DOHH2 (cell line): ENCODE measurements around the gene CAMKMT.

ENCODE experiments used
- H3F3A ChIP-seq: fragments of 200-600 bp; sonication (generic), shearing (Covaris generic); 2 replicates; pipeline ENCODE4 v1.6.0; 2016; ENCODE audit warnings: antibody characterized with exemption, mild to moderate bottlenecking; ENCODE audit not compliant: control insufficient read depth, insufficient read depth
- H3K27ac ChIP-seq: fragments of 200-600 bp; sonication (generic); 2 replicates; pipeline ENCODE4 v1.5.1; 2014; ENCODE audit warnings: low read depth, mild to moderate bottlenecking, low read length, moderate library complexity
- H3K27me3 ChIP-seq: fragments of 200-600 bp; sonication (generic); 2 replicates; pipeline ENCODE4 v1.6.1; 2014; ENCODE audit warnings: mild to moderate bottlenecking, low read length, mixed read lengths; ENCODE audit not compliant: control insufficient read depth
- H3K36me3 ChIP-seq: fragments of 200-600 bp; sonication (generic); 2 replicates; pipeline ENCODE4 v1.6.1; 2014; ENCODE audit warnings: mild to moderate bottlenecking, low read length, moderate library complexity, mixed read lengths; ENCODE audit not compliant: control insufficient read depth
- H3K4me1 ChIP-seq: fragments of 200-600 bp; sonication (generic); 2 replicates; pipeline ENCODE4 v1.6.1; 2014; ENCODE audit warnings: mild to moderate bottlenecking, low read length, mixed read lengths; ENCODE audit not compliant: control insufficient read depth
- H3K4me2 ChIP-seq: fragments of 200-600 bp; sonication (generic); 2 replicates; pipeline ENCODE4 v1.6.0; 2014; ENCODE audit warnings: mild to moderate bottlenecking, low read length, moderate library complexity
- H3K4me3 ChIP-seq: fragments of 200-600 bp; sonication (generic); 2 replicates; pipeline ENCODE4 v1.5.1; 2014; ENCODE audit warnings: mild to moderate bottlenecking, low read length, mixed read lengths
- H3K79me2 ChIP-seq: fragments of 200-600 bp; sonication (generic); 2 replicates; pipeline ENCODE4 v1.6.1; 2014; ENCODE audit warnings: mild to moderate bottlenecking, low read length, mixed read lengths; ENCODE audit not compliant: control insufficient read depth
- H3K9me2 ChIP-seq: fragments of 200-600 bp; sonication (generic); replicated peaks from 2 replicates; pipeline ENCODE4 v1.6.1; 2014; ENCODE audit warnings: mild to moderate bottlenecking, low read length, mixed read lengths; ENCODE audit not compliant: control insufficient read depth
- H3K9me3 ChIP-seq: fragments of 200-600 bp; sonication (generic); 2 replicates; pipeline ENCODE4 v1.6.1; 2014; ENCODE audit warnings: antibody characterized with exemption, low read length, mixed read lengths; ENCODE audit not compliant: control insufficient read depth, insufficient read depth
- H4K20me1 ChIP-seq: fragments of 200-600 bp; sonication (generic); 2 replicates; pipeline ENCODE4 v1.6.0; 2014; ENCODE audit warnings: low read depth, mild to moderate bottlenecking, antibody characterized with exemption, low read length, moderate library complexity; ENCODE audit not compliant: control insufficient read depth, insufficient read depth
- CTCF ChIP-seq: fragments of 200-600 bp; sonication (generic); IDR thresholded peaks from one replicate; pipeline ENCODE4 v1.5.1; 2014; ENCODE audit warnings: antibody characterized with exemption, mild to moderate bottlenecking, low read depth, low read length; ENCODE audit not compliant: poor library complexity, severe bottlenecking
- EZH2phosphoT487 ChIP-seq: fragments of 200-600 bp; sonication (generic); IDR thresholded peaks from 2 replicates; pipeline ENCODE4 v1.6.1; 2017; ENCODE audit warnings: borderline replicate concordance, mild to moderate bottlenecking, antibody characterized with exemption, low read length, moderate library complexity, mixed read lengths

The CAMKMT gene

GRCh38 chr2:44329343-44329742 lies 32.4 kb upstream of the CAMKMT start:
- no peaks in the 10 kb centered on the region for H3K79me2 ChIP-seq
- H3K4me1 ChIP-seq, result no peaks in the 10 kb centered on the region
- no peak overlapping the region for H3K27ac ChIP-seq
- no peaks in the 10 kb centered on the region for H3K9me3 ChIP-seq
- no peaks in the 10 kb centered on the region for H3K27me3 ChIP-seq
- no peaks in the 10 kb centered on the region for H3F3A ChIP-seq
- no peak overlapping the region for H3K4me2 ChIP-seq
- H3K9me2 ChIP-seq, result no peaks in the 10 kb centered on the region
- no peaks in the 10 kb centered on the region; the same call in 1 of the 2 replicates for H4K20me1 ChIP-seq
- H3K36me3 ChIP-seq, result peaks cover 44% of the 10 kb centered on the region
- H3K4me3 ChIP-seq, result no peak overlapping the region
- no peak for TF ChIP-seq CTCF

- no peaks in the 10 kb centered on the region for H3K79me2 ChIP-seq
- H4K20me1 ChIP-seq, result no peaks in the 10 kb centered on the region; the same call in 1 of the 2 replicates
- H3K9me3 ChIP-seq, result no peaks in the 10 kb centered on the region
- H3K27ac ChIP-seq, result no peak overlapping the region
- no peak for TF ChIP-seq EZH2phosphoT487
- no peak for TF ChIP-seq CTCF
- H3K4me2 ChIP-seq, result no peak overlapping the region
- peaks cover 47% of the 10 kb centered on the region for H3K36me3 ChIP-seq
- no peaks in the 10 kb centered on the region for H3K4me1 ChIP-seq
- no peaks in the 10 kb centered on the region for H3K27me3 ChIP-seq
- H3F3A ChIP-seq, result no peaks in the 10 kb centered on the region
- no peak overlapping the region for H3K4me3 ChIP-seq
- H3K9me2 ChIP-seq, result no peaks in the 10 kb centered on the region
Observed at GRCh38 chr2:44330801-44331200, 30.9 kb upstream of the CAMKMT start.

GRCh38 chr2:44333994-44334393 lies 27.8 kb upstream of the CAMKMT start:
- Histone ChIP-seq H3K79me2 (no peaks in the 10 kb centered on the region), H3K4me3 (no peak overlapping the region), H3F3A (no peaks in the 10 kb centered on the region), H4K20me1 (no peaks in the 10 kb centered on the region; the same call in 1 of the 2 replicates), H3K4me2 (no peak overlapping the region), H3K27me3 (no peaks in the 10 kb centered on the region), H3K9me2 (no peaks in the 10 kb centered on the region), H3K4me1 (no peaks in the 10 kb centered on the region), H3K9me3 (no peaks in the 10 kb centered on the region), H3K27ac (no peak overlapping the region), H3K36me3 (peaks cover 57% of the 10 kb centered on the region)
- TF ChIP-seq CTCF, result no peak
- no peak for TF ChIP-seq EZH2phosphoT487
